ENCODE data around the gene ENPP1.

DNA sequence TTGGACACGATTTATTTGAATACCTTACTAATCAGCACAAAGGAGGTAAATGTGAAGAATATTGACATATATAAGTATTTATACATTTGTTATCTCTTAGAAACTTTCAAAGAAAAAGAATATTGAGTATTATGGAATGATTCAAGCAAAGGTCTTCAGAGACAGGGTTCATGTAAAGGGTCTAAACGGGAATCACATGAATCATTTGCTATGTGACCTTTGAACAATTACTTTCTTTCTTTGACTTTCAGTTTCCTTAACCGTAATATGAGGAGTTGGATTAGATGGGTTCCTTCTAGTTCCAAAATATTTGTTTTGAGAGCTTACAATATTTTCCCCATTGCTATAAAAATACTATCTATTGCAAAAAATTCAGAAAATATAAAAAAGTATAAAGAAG, 14.3 kb downstream of the ENPP1 start:
- TF ChIP-seq EZH2 (IDR thresholded peaks at IDR 0.05; ENCODE audit: insufficient read depth, poor library complexity, severe bottlenecking) (no peak), EZH2phosphoT487 (IDR thresholded peaks at IDR 0.05; ENCODE audit: insufficient read depth, low read depth) (no peak)
